ENCODE results near the gene ING4.

ING4 gene

GRCh38 chr12:6688999-6689882, 26.3 kb upstream of the ING4 start, which contains the start of gene ZNF384:
ZNF384 (minus strand) TSS chr12:6689375; CDS start chr12:6679520, 9,855 bp downstream.
- Histone ChIP-seq H3K79me2 (ENCODE audit: insufficient read depth, low read depth) (peaks cover 43% of the 10 kb centered on the region), H4K20me1 (ENCODE audit: insufficient read depth) (no peaks in the 10 kb centered on the region), H3K4me3 (IDR thresholded peaks at IDR 0.05; ENCODE audit: insufficient read depth, low read depth, low read length) (no peak within 1 kb of the TSS), H3K4me1 (ENCODE audit: low read depth, poor library complexity, severe bottlenecking) (peaks cover 28% of the 10 kb centered on the region), H3K27ac (peak within 1 kb of the TSS; percentile 79), H3K9ac (peak within 1 kb of the TSS; percentile 87), H3K4me2 (peak within 1 kb of the TSS; percentile 100), H2AFZ (ENCODE audit: low read depth) (peak within 1 kb of the TSS; percentile 53), H3K27me3 (ENCODE audit: insufficient read depth, low read depth) (peaks cover 10% of the 10 kb centered on the region; the same call in 1 of the 2 replicates), H3K36me3 (ENCODE audit: insufficient read depth) (no peaks in the 10 kb centered on the region)
- TF ChIP-seq, protein P1, sequence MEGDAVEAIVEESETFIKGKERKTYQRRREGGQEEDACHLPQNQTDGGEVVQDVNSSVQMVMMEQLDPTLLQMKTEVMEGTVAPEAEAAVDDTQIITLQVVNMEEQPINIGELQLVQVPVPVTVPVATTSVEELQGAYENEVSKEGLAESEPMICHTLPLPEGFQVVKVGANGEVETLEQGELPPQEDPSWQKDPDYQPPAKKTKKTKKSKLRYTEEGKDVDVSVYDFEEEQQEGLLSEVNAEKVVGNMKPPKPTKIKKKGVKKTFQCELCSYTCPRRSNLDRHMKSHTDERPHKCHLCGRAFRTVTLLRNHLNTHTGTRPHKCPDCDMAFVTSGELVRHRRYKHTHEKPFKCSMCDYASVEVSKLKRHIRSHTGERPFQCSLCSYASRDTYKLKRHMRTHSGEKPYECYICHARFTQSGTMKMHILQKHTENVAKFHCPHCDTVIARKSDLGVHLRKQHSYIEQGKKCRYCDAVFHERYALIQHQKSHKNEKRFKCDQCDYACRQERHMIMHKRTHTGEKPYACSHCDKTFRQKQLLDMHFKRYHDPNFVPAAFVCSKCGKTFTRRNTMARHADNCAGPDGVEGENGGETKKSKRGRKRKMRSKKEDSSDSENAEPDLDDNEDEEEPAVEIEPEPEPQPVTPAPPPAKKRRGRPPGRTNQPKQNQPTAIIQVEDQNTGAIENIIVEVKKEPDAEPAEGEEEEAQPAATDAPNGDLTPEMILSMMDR (conservative IDR thresholded peaks at IDR 0.05; ENCODE audit: low read depth, low read length), result no peak

- no peak overlapping the region for H3K4me3 ChIP-seq (IDR thresholded peaks at IDR 0.05; ENCODE audit: insufficient read depth, low read depth, low read length)
- TF ChIP-seq, protein P1 (conservative IDR thresholded peaks at IDR 0.05; ENCODE audit: low read depth, low read length), result no peak
- no peaks in the 10 kb centered on the region for H4K20me1 ChIP-seq (ENCODE audit: insufficient read depth)
- peak overlapping the region; percentile 23; the same call in 1 of the 2 replicates for H2AFZ ChIP-seq (ENCODE audit: low read depth)
- peak overlapping the region; percentile 80 for H3K4me2 ChIP-seq
- peak overlapping the region; percentile 79 for H3K27ac ChIP-seq
- peaks cover 5% of the 10 kb centered on the region; the same call in 1 of the 2 replicates for H3K27me3 ChIP-seq (ENCODE audit: insufficient read depth, low read depth)
- peak overlapping the region; percentile 87 for H3K9ac ChIP-seq
- H3K4me1 ChIP-seq (ENCODE audit: low read depth, poor library complexity, severe bottlenecking), result peaks cover 28% of the 10 kb centered on the region
- H3K79me2 ChIP-seq (ENCODE audit: insufficient read depth, low read depth), result peaks cover 50% of the 10 kb centered on the region
- H3K36me3 ChIP-seq (ENCODE audit: insufficient read depth), result no peaks in the 10 kb centered on the region
Observed at GRCh38 chr12:6688543-6688998, 25.7 kb upstream of the ING4 start.

DNA sequence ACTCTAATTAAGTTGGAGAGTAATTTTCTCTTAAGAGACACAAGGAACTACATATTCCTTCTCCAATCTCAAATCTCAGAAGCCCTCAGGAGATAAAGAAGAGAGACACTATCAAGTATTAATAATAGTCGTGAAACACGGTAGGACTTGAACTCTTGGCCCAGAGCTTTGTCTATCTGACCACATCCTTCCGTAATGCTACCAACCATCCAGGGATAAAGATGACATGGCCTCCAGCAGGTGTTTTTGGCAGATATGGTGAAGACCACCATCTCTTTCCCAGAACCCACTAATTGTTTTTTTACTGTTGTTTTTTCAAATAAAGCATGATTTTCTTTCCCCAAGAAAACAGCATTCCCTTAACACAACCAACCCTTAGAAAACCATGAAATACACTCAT, 22.9 kb upstream of the ING4 start:
- H3K36me3 ChIP-seq (ENCODE audit: insufficient read depth), result no peaks in the 10 kb centered on the region
- TF ChIP-seq, protein P1 (conservative IDR thresholded peaks at IDR 0.05; ENCODE audit: low read depth, low read length), result no peak
- no peak overlapping the region for H2AFZ ChIP-seq (ENCODE audit: low read depth)
- no peak overlapping the region for H3K4me2 ChIP-seq
- H3K27ac ChIP-seq, result no peak overlapping the region
- H3K4me3 ChIP-seq (IDR thresholded peaks at IDR 0.05; ENCODE audit: insufficient read depth, low read depth, low read length), result no peak overlapping the region
- no peak overlapping the region for H3K9ac ChIP-seq
- H3K79me2 ChIP-seq (ENCODE audit: insufficient read depth, low read depth), result peaks cover 75% of the 10 kb centered on the region
- peaks cover 28% of the 10 kb centered on the region for H3K4me1 ChIP-seq (ENCODE audit: low read depth, poor library complexity, severe bottlenecking)
- H4K20me1 ChIP-seq (ENCODE audit: insufficient read depth), result no peaks in the 10 kb centered on the region
- no peaks in the 10 kb centered on the region for H3K27me3 ChIP-seq (ENCODE audit: insufficient read depth, low read depth)

GRCh38 chr12:6684609-6685008, 21.7 kb upstream of the ING4 start:
- Histone ChIP-seq H3K27ac (no peak overlapping the region), H3K4me3 (IDR thresholded peaks at IDR 0.05; ENCODE audit: insufficient read depth, low read depth, low read length) (no peak overlapping the region), H3K27me3 (ENCODE audit: insufficient read depth, low read depth) (no peaks in the 10 kb centered on the region), H3K36me3 (ENCODE audit: insufficient read depth) (no peaks in the 10 kb centered on the region), H4K20me1 (ENCODE audit: insufficient read depth) (no peaks in the 10 kb centered on the region), H3K79me2 (ENCODE audit: insufficient read depth, low read depth) (peaks cover 85% of the 10 kb centered on the region), H2AFZ (ENCODE audit: low read depth) (no peak overlapping the region), H3K4me2 (no peak overlapping the region), H3K4me1 (ENCODE audit: low read depth, poor library complexity, severe bottlenecking) (peaks cover 22% of the 10 kb centered on the region), H3K9ac (no peak overlapping the region)
- TF ChIP-seq, protein P1 (conservative IDR thresholded peaks at IDR 0.05; ENCODE audit: low read depth, low read length), result peak; percentile 55
